ENCODE results near the gene ENPP3. TPM values are rescaled to one million over a fixed set of nuclear protein-coding genes. Genes with fewer than 3 reads are reported as not detected.
"Not testable (repeated sequence)": the region's sequence is repeated elsewhere in the genome, so short reads cannot be mapped to it uniquely, and the experiment has no call there.

Gene ENPP3
- total RNA-seq, 3 donors from 2014 or later: 0.98 to 1.8 (median 1.8) TPM

- H3K27me3 ChIP-seq: no peaks in the 10 kb centered on the region
- no peaks in the 10 kb centered on the region for H3K4me1 ChIP-seq
- no peaks in the 10 kb centered on the region for H3K9me3 ChIP-seq
- no peaks in the 10 kb centered on the region for H3K36me3 ChIP-seq
- no peak overlapping the region for H3K4me3 ChIP-seq
- intact Hi-C loops (cut with DNase I; ENCODE audit: low total_unique reads): no loop called here
- DNase-seq (ENCODE audit: low spot score in 2 of 2): no peak
- no peak overlapping the region for H3K27ac ChIP-seq
- TF ChIP-seq POLR2A (IDR thresholded peaks at IDR 0.05): no peak
Observed at GRCh38 chr6:131692031-131692430, 54.9 kb downstream of the ENPP3 start.

GRCh38 chr6:131692589-131692988 lies 55.5 kb downstream of the ENPP3 start:
- no peak overlapping the region for H3K4me3 ChIP-seq
- TF ChIP-seq CTCF (IDR thresholded peaks at IDR 0.05): no peak
- no peak for TF ChIP-seq POLR2A (IDR thresholded peaks at IDR 0.05)
- no peak for TF ChIP-seq POLR2AphosphoS5 (IDR thresholded peaks at IDR 0.05)
- no peaks in the 10 kb centered on the region for H3K4me1 ChIP-seq
- H3K36me3 ChIP-seq: no peaks in the 10 kb centered on the region
- intact Hi-C loops (cut with DNase I; ENCODE audit: low total_unique reads): no loop called here
- no peaks in the 10 kb centered on the region for H3K9me3 ChIP-seq
- DNase-seq (ENCODE audit: low spot score in 2 of 2): no peak
- no peak overlapping the region for H3K27ac ChIP-seq
- no peaks in the 10 kb centered on the region for H3K27me3 ChIP-seq

- TF ChIP-seq POLR2AphosphoS5 (IDR thresholded peaks at IDR 0.05): no peak
- no peak for TF ChIP-seq CTCF (IDR thresholded peaks at IDR 0.05)
- intact Hi-C loops (cut with DNase I; ENCODE audit: low total_unique reads): no loop called here
- DNase-seq (ENCODE audit: low spot score in 2 of 2): no peak
- no peaks in the 10 kb centered on the region for H3K36me3 ChIP-seq
- H3K9me3 ChIP-seq: no peaks in the 10 kb centered on the region
- H3K4me3 ChIP-seq: no peak overlapping the region
- H3K4me1 ChIP-seq: no peaks in the 10 kb centered on the region
- no peak overlapping the region for H3K27ac ChIP-seq
- no peaks in the 10 kb centered on the region for H3K27me3 ChIP-seq
Observed at GRCh38 chr6:131693384-131693783, 56.3 kb downstream of the ENPP3 start.

GRCh38 chr6:131694832-131695426 lies 57.8 kb downstream of the ENPP3 start:
- TF ChIP-seq POLR2AphosphoS5 (IDR thresholded peaks at IDR 0.05): no peak
- TF ChIP-seq POLR2A (IDR thresholded peaks at IDR 0.05): no peak
- peak; percentile 63 to 78 (median 68) for TF ChIP-seq CTCF (IDR thresholded peaks at IDR 0.05)
- no peaks in the 10 kb centered on the region for H3K27me3 ChIP-seq
- no peak for DNase-seq (ENCODE audit: low spot score in 2 of 2)
- no peak overlapping the region for H3K27ac ChIP-seq
- no peaks in the 10 kb centered on the region for H3K36me3 ChIP-seq
- no peaks in the 10 kb centered on the region for H3K9me3 ChIP-seq
- no peaks in the 10 kb centered on the region for H3K4me1 ChIP-seq
- intact Hi-C loops (cut with DNase I; ENCODE audit: low total_unique reads): no loop called here
- H3K4me3 ChIP-seq: no peak overlapping the region

DNA sequence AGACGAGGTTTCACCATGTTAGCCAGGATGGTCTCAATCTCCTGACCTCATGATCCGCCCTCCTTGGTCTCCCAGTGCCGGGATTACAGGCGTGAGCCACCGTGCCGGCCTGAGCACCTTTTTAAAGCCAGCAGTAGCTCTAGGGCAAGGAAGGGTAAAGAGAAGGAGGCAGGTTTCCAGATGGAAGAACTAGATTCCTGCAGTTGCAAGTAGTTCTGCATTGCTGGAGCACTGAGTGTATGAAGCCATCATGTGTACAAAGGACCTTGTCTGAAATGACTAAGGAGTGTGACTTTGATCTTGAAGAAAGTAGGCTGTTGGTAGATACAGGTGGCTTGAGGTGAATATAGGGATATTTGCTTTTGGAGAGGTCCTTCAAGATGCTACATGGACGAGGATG lies 59.9 kb downstream of the ENPP3 start:
- Histone ChIP-seq H3K4me1 (no peaks in the 10 kb centered on the region), H3K9me3 (no peaks in the 10 kb centered on the region), H3K36me3 (no peaks in the 10 kb centered on the region), H3K27ac (no peak overlapping the region), H3K4me3 (no peak overlapping the region), H3K27me3 (no peaks in the 10 kb centered on the region)
- intact Hi-C loops (cut with DNase I; ENCODE audit: low total_unique reads): no loop called here
- TF ChIP-seq POLR2AphosphoS5 (IDR thresholded peaks at IDR 0.05): no peak
- no peak for TF ChIP-seq POLR2A (IDR thresholded peaks at IDR 0.05)
- TF ChIP-seq CTCF (IDR thresholded peaks at IDR 0.05): no peak
- no peak for DNase-seq (ENCODE audit: low spot score in 2 of 2)

DNA sequence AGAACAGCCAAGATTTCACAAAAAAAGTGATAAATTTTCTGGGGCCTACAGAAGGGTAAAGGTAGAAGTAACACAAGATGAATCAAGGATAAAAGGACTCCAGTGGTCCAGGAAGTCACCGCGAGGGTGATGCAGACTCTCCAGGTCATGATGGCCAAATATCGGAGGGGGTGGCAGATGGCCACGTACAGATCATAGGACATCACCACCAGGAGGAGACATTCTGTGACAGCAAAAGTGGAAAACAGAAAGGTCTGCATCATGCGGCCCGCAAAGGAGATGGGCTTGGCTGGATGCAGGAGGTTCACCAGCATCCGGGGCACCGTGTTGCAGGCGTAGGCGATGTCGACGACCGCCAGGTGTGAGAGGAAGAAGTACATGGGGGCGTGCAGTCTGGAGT lies 63.7 kb downstream of the ENPP3 start:
- H3K36me3 ChIP-seq; H3K27me3 ChIP-seq; H3K27ac ChIP-seq; H3K4me1 ChIP-seq; DNase-seq (ENCODE audit: low spot score in 2 of 2); H3K4me3 ChIP-seq; H3K9me3 ChIP-seq; intact Hi-C loops (cut with DNase I; ENCODE audit: low total_unique reads): not testable (repeated sequence)

DNA sequence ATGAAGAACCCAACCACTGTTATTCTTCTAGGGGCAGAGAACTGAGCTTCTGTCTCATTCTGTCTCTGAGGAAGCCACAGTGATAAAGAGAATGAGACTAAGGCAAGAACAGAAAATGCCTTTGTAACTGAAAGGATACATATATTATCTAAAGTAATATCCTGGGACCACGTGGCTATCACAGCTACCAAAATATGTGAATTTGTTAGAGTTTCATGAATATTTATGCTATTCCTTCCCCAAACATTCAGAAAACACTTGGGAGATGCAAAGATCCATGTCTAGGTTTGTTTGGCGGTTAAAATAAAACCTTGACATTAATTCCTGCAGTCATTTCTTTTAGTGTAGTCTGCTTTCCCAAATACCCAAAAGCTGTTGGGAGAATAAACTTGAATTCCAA lies 66.8 kb downstream of the ENPP3 start:
- H3K27ac ChIP-seq; H3K36me3 ChIP-seq; DNase-seq (ENCODE audit: low spot score in 2 of 2); H3K4me3 ChIP-seq; H3K4me1 ChIP-seq; H3K9me3 ChIP-seq; H3K27me3 ChIP-seq; intact Hi-C loops (cut with DNase I; ENCODE audit: low total_unique reads): not testable (repeated sequence)

DNA sequence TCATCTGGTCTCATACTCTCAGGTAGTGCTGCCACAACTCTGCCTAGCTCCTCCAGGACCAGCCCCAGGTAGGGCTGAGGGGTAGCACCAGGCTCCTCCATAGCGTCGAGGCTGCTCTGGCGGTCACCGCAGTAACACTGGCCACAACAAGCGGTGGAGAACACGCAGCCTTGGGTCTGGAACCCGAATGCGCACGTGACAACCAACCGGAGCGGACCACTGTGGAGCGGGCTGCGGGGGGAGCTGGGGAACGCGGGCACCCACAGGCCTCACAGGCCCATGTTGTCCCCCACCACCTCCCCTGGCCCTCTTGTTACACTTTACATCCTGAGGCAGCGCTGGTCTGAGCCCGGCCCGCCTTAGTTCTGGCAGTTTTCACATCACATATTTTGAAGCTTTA lies 73.8 kb downstream of the ENPP3 start, which contains the start of gene CTAGE9:
Gene CTAGE9, minus strand, starts transcription at position 101 of the 400 bp plus-strand sequence. Its CDS starts 0 bp downstream, at position 101.
- DNase-seq (ENCODE audit: low spot score in 2 of 2); H3K4me1 ChIP-seq; H3K9me3 ChIP-seq; H3K4me3 ChIP-seq; intact Hi-C loops (cut with DNase I; ENCODE audit: low total_unique reads); H3K36me3 ChIP-seq; H3K27ac ChIP-seq; H3K27me3 ChIP-seq: not testable (repeated sequence)

GRCh38 chr6:131715567-131715966 lies 78.5 kb downstream of the ENPP3 start:
- intact Hi-C loops (cut with DNase I; ENCODE audit: low total_unique reads); H3K9me3 ChIP-seq: not testable (repeated sequence)

More at GRCh38 chr6:131715567-131715966, 78.5 kb downstream of the ENPP3 start:
- not testable (repeated sequence) for H3K36me3 ChIP-seq; H3K27me3 ChIP-seq; H3K4me3 ChIP-seq; H3K4me1 ChIP-seq; DNase-seq (ENCODE audit: low spot score in 2 of 2); H3K27ac ChIP-seq
